HEK293 (cell line): ENCODE data around the gene SLC35G1.

Source experiments
- CTCF ChIA-PET: fragments of 350-600 bp; formaldehyde crosslinking; extraction: SDS; loops from one replicate; lab custom pipeline; 2021; ENCODE audit warnings: antibody characterized with exemption; lab: Yijun Ruan, JAX
- POLR2A ChIA-PET: fragments of 300-600 bp; formaldehyde crosslinking; extraction: SDS; loops from one replicate; lab custom pipeline; 2020; ENCODE audit warnings: antibody characterized with exemption, inconsistent platforms; lab: Yijun Ruan, JAX
- H3K27ac ChIP-seq: fragments of 200-500 bp; sonication (Bioruptor generic); 2 replicates; pipeline ENCODE4 v1.5.1; 2014; ENCODE audit warnings: low read depth, low read length, control low read depth, inconsistent platforms; ENCODE audit errors: extremely low read depth
- H3K36me3 ChIP-seq, 2 experiments: fragments of 200-500 bp in 1 of 2; sonication (Bioruptor generic) in 1 of 2; 1 replicate in 1 of 2; 2 replicates in 1 of 2; pipeline ENCODE4 v1.5.1; 2014 to 2017; ENCODE audit warnings: inconsistent platforms in 2 of 2, low read length in 2 of 2; ENCODE audit not compliant: control insufficient read depth in 2 of 2, insufficient read depth in 1 of 2
- H3K4me1 ChIP-seq: fragments of 200-500 bp; sonication (Bioruptor generic); 2 replicates; pipeline ENCODE4 v1.5.1; 2014; ENCODE audit warnings: mild to moderate bottlenecking, low read length, inconsistent platforms; ENCODE audit not compliant: control insufficient read depth, insufficient read depth
- H3K4me3 ChIP-seq: 2 replicates; pipeline ENCODE4 v1.5.1; 2011; ENCODE audit warnings: low read depth, mild to moderate bottlenecking, control low read depth, low read length, moderate library complexity
- H3K9me3 ChIP-seq: fragments of 200-500 bp; sonication (Bioruptor generic); 2 replicates; pipeline ENCODE4 v1.5.1; 2014; ENCODE audit warnings: low read depth, low read length, inconsistent platforms; ENCODE audit not compliant: control insufficient read depth, insufficient read depth
- FEZF1 ChIP-seq: fragments of 450-650 bp; formaldehyde crosslinking; IDR thresholded peaks from 2 replicates; pipeline ENCODE4 v1.5.1; 2016; ENCODE audit warnings: missing biosample characterization, missing genetic modification characterization
- HOXD13 ChIP-seq: sonication (generic); formaldehyde crosslinking; IDR thresholded peaks from 2 replicates; pipeline ENCODE4 v1.8.0; 2022; ENCODE audit warnings: missing genetic modification reagents, borderline replicate concordance
- IKZF3 ChIP-seq: fragments of 450-650 bp; IDR thresholded peaks from 2 replicates; pipeline ENCODE4 v1.5.0; 2018; ENCODE audit warnings: missing biosample characterization, mild to moderate bottlenecking, missing genetic modification characterization, moderate library complexity
- OSR2 ChIP-seq: fragments of 450-650 bp; formaldehyde crosslinking; IDR thresholded peaks from 2 replicates; pipeline ENCODE4 v1.5.1; 2016; ENCODE audit warnings: missing biosample characterization, missing genetic modification characterization
- REPIN1 ChIP-seq: fragments of 450-650 bp; formaldehyde crosslinking; IDR thresholded peaks from 2 replicates; pipeline ENCODE4 v1.5.1; 2017; ENCODE audit warnings: missing biosample characterization, missing genetic modification characterization, low read depth
- TCF7L2 ChIP-seq: IDR thresholded peaks from 2 replicates; pipeline ENCODE4 v1.6.1; 2011; ENCODE audit warnings: low read depth, mild to moderate bottlenecking, inconsistent platforms, low read length, moderate library complexity, borderline replicate concordance
- ZBTB20 ChIP-seq: fragments of 450-650 bp; formaldehyde crosslinking; IDR thresholded peaks from 2 replicates; pipeline ENCODE4 v1.5.1; 2016; ENCODE audit warnings: missing biosample characterization, missing genetic modification characterization
- ZFHX2 ChIP-seq: fragments of 450-650 bp; formaldehyde crosslinking; conservative IDR thresholded peaks from 2 replicates; pipeline ENCODE4 v1.5.1; 2016; ENCODE audit warnings: missing biosample characterization, missing genetic modification characterization
- ZNF10 ChIP-seq: fragments of 450-650 bp; formaldehyde crosslinking; IDR thresholded peaks from 2 replicates; pipeline ENCODE4 v1.5.1; 2017; ENCODE audit warnings: missing biosample characterization, missing genetic modification characterization
- ZNF121 ChIP-seq: fragments of 450-650 bp; formaldehyde crosslinking; IDR thresholded peaks from 2 replicates; pipeline ENCODE4 v1.5.1; 2016; ENCODE audit warnings: missing biosample characterization, missing genetic modification characterization
- ZNF140 ChIP-seq: fragments of 450-650 bp; formaldehyde crosslinking; IDR thresholded peaks from 2 replicates; pipeline ENCODE4 v1.5.1; 2016; ENCODE audit warnings: missing biosample characterization, missing genetic modification characterization
- ZNF146 ChIP-seq: fragments of 450-650 bp; formaldehyde crosslinking; IDR thresholded peaks from 2 replicates; pipeline ENCODE4 v1.5.1; 2016; ENCODE audit warnings: missing biosample characterization, missing genetic modification characterization
- ZNF175 ChIP-seq: fragments of 450-650 bp; formaldehyde crosslinking; IDR thresholded peaks from 2 replicates; pipeline ENCODE4 v1.5.1; 2016; ENCODE audit warnings: missing biosample characterization, missing genetic modification characterization
- ZNF184 ChIP-seq: fragments of 450-650 bp; IDR thresholded peaks from 2 replicates; pipeline ENCODE4 v1.5.1; 2018; ENCODE audit warnings: missing biosample characterization, mild to moderate bottlenecking, missing genetic modification characterization
- ZNF239 ChIP-seq: fragments of 450-650 bp; formaldehyde crosslinking; IDR thresholded peaks from 2 replicates; pipeline ENCODE4 v1.5.1; 2016; ENCODE audit warnings: missing biosample characterization, missing genetic modification characterization
- ZNF266 ChIP-seq: fragments of 450-650 bp; formaldehyde crosslinking; IDR thresholded peaks from 2 replicates; pipeline ENCODE4 v1.5.1; 2016; ENCODE audit warnings: missing biosample characterization, missing genetic modification characterization, low read depth
- ZNF341 ChIP-seq: fragments of 450-650 bp; formaldehyde crosslinking; IDR thresholded peaks from 2 replicates; pipeline ENCODE4; 2016; ENCODE audit warnings: low read depth, missing biosample characterization, missing genetic modification characterization
- ZNF433 ChIP-seq: fragments of 450-650 bp; formaldehyde crosslinking; IDR thresholded peaks from 2 replicates; pipeline ENCODE4 v1.5.1; 2016; ENCODE audit warnings: missing biosample characterization, missing genetic modification characterization, low read depth
- ZNF510 ChIP-seq: fragments of 450-650 bp; formaldehyde crosslinking; IDR thresholded peaks from 2 replicates; pipeline ENCODE4 v1.5.1; 2018; ENCODE audit warnings: mild to moderate bottlenecking, missing genetic modification characterization, missing biosample characterization; ENCODE audit not compliant: insufficient replicate concordance
- ZNF571 ChIP-seq: fragments of 450-650 bp; formaldehyde crosslinking; IDR thresholded peaks from 2 replicates; pipeline ENCODE4 v1.5.0; 2017; ENCODE audit warnings: missing biosample characterization, missing genetic modification characterization
- ZNF777 ChIP-seq: fragments of 450-650 bp; formaldehyde crosslinking; IDR thresholded peaks from 2 replicates; pipeline ENCODE4 v1.5.1; 2017; ENCODE audit warnings: missing biosample characterization, missing genetic modification characterization, borderline replicate concordance
- TF ChIP-seq, protein P1 (sequence below): fragments of 450-650 bp; formaldehyde crosslinking; IDR thresholded peaks from 2 replicates; pipeline ENCODE4 v1.5.1; 2017; ENCODE audit warnings: missing biosample characterization, mild to moderate bottlenecking, missing genetic modification characterization, moderate library complexity
- TF ChIP-seq, protein P2 (sequence below): fragments of 450-650 bp; formaldehyde crosslinking; IDR thresholded peaks from 2 replicates; pipeline ENCODE4 v1.5.1; 2017; ENCODE audit warnings: missing biosample characterization, missing genetic modification characterization
- TF ChIP-seq, protein P3 (sequence below): fragments of 450-650 bp; formaldehyde crosslinking; IDR thresholded peaks from 2 replicates; pipeline ENCODE4 v1.5.1; 2016; ENCODE audit warnings: missing biosample characterization, missing genetic modification characterization
- TF ChIP-seq, protein P4 (sequence below): fragments of 450-650 bp; formaldehyde crosslinking; IDR thresholded peaks from 2 replicates; pipeline ENCODE4 v1.5.1; 2017; ENCODE audit warnings: missing biosample characterization, missing genetic modification characterization

Gene SLC35G1

DNA sequence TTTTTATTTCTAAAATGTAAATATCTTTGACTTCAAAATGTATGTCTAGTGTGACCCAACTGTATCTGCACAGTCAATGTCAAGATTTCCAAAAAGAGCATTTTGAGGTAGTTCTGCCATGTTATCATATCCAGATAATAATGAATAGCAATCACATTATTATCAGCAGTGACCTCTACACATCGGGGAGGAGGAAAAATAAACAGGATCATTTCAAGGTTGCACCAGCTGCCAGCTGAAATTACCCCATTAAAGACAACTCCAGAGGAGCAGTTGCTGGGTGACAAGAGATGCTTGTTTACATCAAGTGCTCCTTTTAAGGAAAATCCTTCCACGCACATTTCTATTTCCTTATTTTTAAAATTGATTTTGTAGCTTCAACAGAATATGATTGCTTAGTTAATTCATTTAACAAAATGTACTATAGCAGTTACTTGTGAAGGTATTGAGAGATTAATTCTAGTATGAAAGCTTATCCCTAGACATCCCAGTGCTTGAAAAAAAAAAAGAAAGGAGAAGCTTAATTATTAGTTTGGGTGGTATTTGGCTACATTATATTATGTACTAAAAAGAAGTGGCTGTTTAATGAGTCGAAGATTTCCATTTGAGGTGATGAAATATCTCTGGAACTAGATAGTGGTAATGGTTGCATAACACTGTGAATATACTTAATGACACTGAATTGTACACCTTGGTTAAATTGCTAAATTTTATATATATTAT is 19.3 kb upstream of the SLC35G1 start:
- Histone ChIP-seq H3K9me3 (no peaks in the 10 kb centered on the region), H3K27ac (no peak overlapping the region), H3K36me3 (no peaks in the 10 kb centered on the region), H3K4me3 (no peak overlapping the region), H3K4me1 (peaks cover 7% of the 10 kb centered on the region)
- ChIA-PET POLR2A (interaction anchor here (1.2 kb wide), 1 partner anchor 19 kb away, joined by 5 read pairs; the partner anchor contains the start of gene SLC35G1), CTCF (interaction anchor here (0.5 to 1.4 kb wide), 4 partner anchors 20 to 322 kb away, joined by 3 to 5 read pairs (median 3); partner anchors contain the start of gene SLC35G1)
- TF ChIP-seq, protein P1, sequence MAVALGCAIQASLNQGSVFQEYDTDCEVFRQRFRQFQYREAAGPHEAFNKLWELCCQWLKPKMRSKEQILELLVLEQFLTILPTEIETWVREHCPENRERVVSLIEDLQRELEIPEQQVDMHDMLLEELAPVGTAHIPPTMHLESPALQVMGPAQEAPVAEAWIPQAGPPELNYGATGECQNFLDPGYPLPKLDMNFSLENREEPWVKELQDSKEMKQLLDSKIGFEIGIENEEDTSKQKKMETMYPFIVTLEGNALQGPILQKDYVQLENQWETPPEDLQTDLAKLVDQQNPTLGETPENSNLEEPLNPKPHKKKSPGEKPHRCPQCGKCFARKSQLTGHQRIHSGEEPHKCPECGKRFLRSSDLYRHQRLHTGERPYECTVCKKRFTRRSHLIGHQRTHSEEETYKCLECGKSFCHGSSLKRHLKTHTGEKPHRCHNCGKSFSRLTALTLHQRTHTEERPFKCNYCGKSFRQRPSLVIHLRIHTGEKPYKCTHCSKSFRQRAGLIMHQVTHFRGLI (tag by site-specific recombination), result no peak
- TF ChIP-seq ZNF433 (tag by site-specific recombination) (no peak), ZNF121 (tag by site-specific recombination) (no peak), ZNF266 (no peak), FEZF1 (tag by site-specific recombination) (peak; percentile 82), ZBTB20 (tag by site-specific recombination) (no peak)
- TF ChIP-seq, protein P2, sequence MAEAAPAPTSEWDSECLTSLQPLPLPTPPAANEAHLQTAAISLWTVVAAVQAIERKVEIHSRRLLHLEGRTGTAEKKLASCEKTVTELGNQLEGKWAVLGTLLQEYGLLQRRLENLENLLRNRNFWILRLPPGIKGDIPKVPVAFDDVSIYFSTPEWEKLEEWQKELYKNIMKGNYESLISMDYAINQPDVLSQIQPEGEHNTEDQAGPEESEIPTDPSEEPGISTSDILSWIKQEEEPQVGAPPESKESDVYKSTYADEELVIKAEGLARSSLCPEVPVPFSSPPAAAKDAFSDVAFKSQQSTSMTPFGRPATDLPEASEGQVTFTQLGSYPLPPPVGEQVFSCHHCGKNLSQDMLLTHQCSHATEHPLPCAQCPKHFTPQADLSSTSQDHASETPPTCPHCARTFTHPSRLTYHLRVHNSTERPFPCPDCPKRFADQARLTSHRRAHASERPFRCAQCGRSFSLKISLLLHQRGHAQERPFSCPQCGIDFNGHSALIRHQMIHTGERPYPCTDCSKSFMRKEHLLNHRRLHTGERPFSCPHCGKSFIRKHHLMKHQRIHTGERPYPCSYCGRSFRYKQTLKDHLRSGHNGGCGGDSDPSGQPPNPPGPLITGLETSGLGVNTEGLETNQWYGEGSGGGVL (tag by site-specific recombination), result no peak

DNA sequence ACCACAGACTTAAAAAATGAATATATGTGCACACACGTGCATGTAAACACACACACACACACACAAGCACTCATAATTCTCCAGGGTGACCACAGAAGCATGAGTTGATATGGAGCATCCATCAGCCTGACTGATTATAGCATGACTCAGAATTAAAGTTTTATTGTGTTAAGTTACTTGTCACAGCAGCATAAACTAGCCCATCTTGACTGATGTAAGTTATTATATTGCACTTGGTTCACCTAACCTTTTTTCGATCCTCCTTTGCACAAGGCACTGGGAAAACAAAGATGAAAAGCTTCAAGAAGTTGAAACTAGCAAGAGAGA is 18.8 kb upstream of the SLC35G1 start:
- Histone ChIP-seq H3K4me1 (peaks cover 7% of the 10 kb centered on the region), H3K9me3 (no peaks in the 10 kb centered on the region), H3K27ac (no peak overlapping the region), H3K4me3 (no peak overlapping the region), H3K36me3 (no peaks in the 10 kb centered on the region)
- TF ChIP-seq HOXD13 (CRISPR knock-in tag), result no peak
- no peak for TF ChIP-seq ZNF571 (tag by site-specific recombination)
- TF ChIP-seq, protein P3, sequence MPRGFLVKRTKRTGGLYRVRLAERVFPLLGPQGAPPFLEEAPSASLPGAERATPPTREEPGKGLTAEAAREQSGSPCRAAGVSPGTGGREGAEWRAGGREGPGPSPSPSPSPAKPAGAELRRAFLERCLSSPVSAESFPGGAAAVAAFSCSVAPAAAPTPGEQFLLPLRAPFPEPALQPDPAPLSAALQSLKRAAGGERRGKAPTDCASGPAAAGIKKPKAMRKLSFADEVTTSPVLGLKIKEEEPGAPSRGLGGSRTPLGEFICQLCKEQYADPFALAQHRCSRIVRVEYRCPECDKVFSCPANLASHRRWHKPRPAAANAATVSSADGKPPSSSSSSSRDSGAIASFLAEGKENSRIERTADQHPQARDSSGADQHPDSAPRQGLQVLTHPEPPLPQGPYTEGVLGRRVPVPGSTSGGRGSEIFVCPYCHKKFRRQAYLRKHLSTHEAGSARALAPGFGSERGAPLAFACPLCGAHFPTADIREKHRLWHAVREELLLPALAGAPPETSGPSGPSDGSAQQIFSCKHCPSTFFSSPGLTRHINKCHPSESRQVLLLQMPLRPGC, result no peak
- TF ChIP-seq ZFHX2 (tag by site-specific recombination), result no peak
- TF ChIP-seq IKZF3 (tag by site-specific recombination), result no peak
- TF ChIP-seq REPIN1, result no peak
- no peak for TF ChIP-seq OSR2 (tag by site-specific recombination)
- no peak for TF ChIP-seq ZNF146
- no peak for TF ChIP-seq ZNF239 (tag by site-specific recombination)
- TF ChIP-seq ZNF140 (tag by site-specific recombination), result no peak
- TF ChIP-seq ZNF777 (tag by site-specific recombination), result no peak
- TF ChIP-seq ZNF510 (tag by site-specific recombination), result no peak
- TF ChIP-seq ZNF10 (tag by site-specific recombination), result no peak
- TF ChIP-seq TCF7L2, result no peak
- no peak for TF ChIP-seq ZNF175 (tag by site-specific recombination)
- TF ChIP-seq ZNF341 (tag by site-specific recombination), result no peak
- no peak for TF ChIP-seq ZNF184
- TF ChIP-seq, protein P4, sequence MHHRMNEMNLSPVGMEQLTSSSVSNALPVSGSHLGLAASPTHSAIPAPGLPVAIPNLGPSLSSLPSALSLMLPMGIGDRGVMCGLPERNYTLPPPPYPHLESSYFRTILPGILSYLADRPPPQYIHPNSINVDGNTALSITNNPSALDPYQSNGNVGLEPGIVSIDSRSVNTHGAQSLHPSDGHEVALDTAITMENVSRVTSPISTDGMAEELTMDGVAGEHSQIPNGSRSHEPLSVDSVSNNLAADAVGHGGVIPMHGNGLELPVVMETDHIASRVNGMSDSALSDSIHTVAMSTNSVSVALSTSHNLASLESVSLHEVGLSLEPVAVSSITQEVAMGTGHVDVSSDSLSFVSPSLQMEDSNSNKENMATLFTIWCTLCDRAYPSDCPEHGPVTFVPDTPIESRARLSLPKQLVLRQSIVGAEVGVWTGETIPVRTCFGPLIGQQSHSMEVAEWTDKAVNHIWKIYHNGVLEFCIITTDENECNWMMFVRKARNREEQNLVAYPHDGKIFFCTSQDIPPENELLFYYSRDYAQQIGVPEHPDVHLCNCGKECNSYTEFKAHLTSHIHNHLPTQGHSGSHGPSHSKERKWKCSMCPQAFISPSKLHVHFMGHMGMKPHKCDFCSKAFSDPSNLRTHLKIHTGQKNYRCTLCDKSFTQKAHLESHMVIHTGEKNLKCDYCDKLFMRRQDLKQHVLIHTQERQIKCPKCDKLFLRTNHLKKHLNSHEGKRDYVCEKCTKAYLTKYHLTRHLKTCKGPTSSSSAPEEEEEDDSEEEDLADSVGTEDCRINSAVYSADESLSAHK, result no peak
- ChIA-PET POLR2A (no interaction called here), CTCF (interaction anchor here (0.5 to 1.4 kb wide), 5 partner anchors 16 to 323 kb away, joined by 3 to 5 read pairs (median 3); partner anchors contain the start of gene SLC35G1)
